Naive B cell (primary cell): ENCODE data around the gene UBE3D. TPM values are rescaled to one million over a fixed set of nuclear protein-coding genes. Genes with fewer than 3 reads are reported as not detected.

Experiments used
- ATAC-seq, 2 donors: fragments of 150-1000 bp; cut with Tn5 transposase; 2 replicates each; pipeline ENCODE4 v1.10.0; 2021; ENCODE audit warnings: low read depth in 2 of 2, mild to moderate bottlenecking in 2 of 2, moderate library complexity in 2 of 2
- DNase-seq: peaks from one replicate; pipeline ENCODE4 v3.0.0; 2022
- H3K27ac Mint-ChIP-seq, 6 donors: one replicate each; pipeline ENCODE4 v1.8.0; 2020 to 2022; ENCODE audit warnings: mild to moderate bottlenecking in 6 of 6, mixed read lengths in 6 of 6, moderate library complexity in 5 of 6, inconsistent platforms in 2 of 6
- H3K27me3 Mint-ChIP-seq, 3 donors: one replicate each; pipeline ENCODE4 v1.8.0; 2021 to 2022; ENCODE audit warnings: mixed read lengths in 3 of 3, mild to moderate bottlenecking in 1 of 3
- H3K36me3 Mint-ChIP-seq, 2 donors: one replicate each; pipeline ENCODE4 v1.8.0; 2020 to 2022; ENCODE audit warnings: mixed read lengths in 2 of 2, inconsistent platforms in 1 of 2, mild to moderate bottlenecking in 1 of 2
- H3K4me1 Mint-ChIP-seq, 3 donors: one replicate each; pipeline ENCODE4 v1.8.0; 2020 to 2022; ENCODE audit warnings: mixed read lengths in 3 of 3, inconsistent platforms in 1 of 3, mild to moderate bottlenecking in 1 of 3, moderate library complexity in 1 of 3
- H3K4me3 Mint-ChIP-seq, 8 donors: one replicate each; pipeline ENCODE4 v1.8.0; 2020 to 2022; ENCODE audit warnings: mild to moderate bottlenecking in 8 of 8, mixed read lengths in 8 of 8, moderate library complexity in 8 of 8, inconsistent platforms in 2 of 8
- H3K9me3 Mint-ChIP-seq, 7 donors: one replicate each; pipeline ENCODE4 v1.8.0; 2020 to 2022; ENCODE audit warnings: mixed read lengths in 7 of 7, mild to moderate bottlenecking in 5 of 7, inconsistent platforms in 2 of 7, moderate library complexity in 1 of 7
- polyA plus RNA-seq, 6 donors: library from polyadenylated mRNA; unstranded; fragments of 300-500 nt; fragmentation: Illumina TruSeq; gene quantifications; one replicate each; pipeline ENCODE4 v1.2.3, GENCODE V29; 2021; ENCODE audit warnings: low read depth in 6 of 6

The UBE3D gene
- polyA plus RNA-seq, 6 donors from 2014 or later, result 1.4 to 4.6 (median 3.6) TPM

DNA sequence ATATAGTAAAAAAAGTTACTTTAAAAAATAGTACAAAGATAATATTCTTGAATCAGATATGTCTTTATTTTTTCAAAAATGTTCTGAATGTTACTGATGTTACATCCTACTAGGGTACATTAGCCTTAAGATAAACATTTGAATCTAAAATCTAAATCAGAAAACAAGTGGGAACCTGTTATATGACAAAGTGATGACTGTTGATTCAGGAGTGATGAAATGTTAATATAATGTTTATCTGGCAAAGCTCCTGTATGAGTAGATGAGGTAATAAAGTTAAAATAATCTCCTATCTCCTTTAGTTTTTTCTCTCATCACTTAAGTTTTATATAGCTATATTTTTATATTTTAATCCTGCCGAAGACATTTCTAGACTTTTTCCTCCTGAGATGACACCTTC, 6.1 kb upstream of the UBE3D start:
- Mint-ChIP-seq H3K36me3 (peaks cover 0 to 8% of the 10 kb centered on the region in 2 donors), H3K9me3 (no peaks in the 10 kb centered on the region), H3K4me1 (peaks cover 29 to 30% (median 30%) of the 10 kb centered on the region in 3 donors), H3K27me3 (no peaks in the 10 kb centered on the region), H3K4me3 (no peak overlapping the region), H3K27ac (peak overlapping the region in 1 of 6 donors; percentile 29)
- ATAC-seq, result no peak
- no peak for DNase-seq

DNA sequence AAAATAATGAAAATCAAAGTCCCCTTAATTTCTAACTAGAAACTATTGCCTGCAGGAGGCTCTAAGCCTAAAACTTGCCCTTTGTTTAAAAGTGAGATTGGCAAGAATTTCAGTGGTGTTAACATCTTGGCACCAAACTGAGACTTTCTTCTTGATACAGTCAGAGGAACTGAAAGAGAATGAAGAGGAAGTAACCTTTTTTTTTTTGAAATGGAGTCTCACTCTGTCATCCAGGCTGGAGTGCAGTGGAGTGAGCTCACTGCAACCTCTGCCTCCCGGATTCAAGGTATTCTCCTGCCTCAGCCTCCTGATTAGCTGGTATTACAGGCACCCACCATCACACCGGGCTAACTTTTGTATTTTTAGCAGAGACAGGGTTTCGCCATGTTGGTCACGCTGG, 5.4 kb upstream of the UBE3D start:
- Mint-ChIP-seq H3K4me1 (peaks cover 31 to 34% (median 33%) of the 10 kb centered on the region in 3 donors), H3K4me3 (peak overlapping the region in 5 of 8 donors; percentile 10 to 72 (median 45)), H3K27ac (peak overlapping the region in 5 of 6 donors; percentile 4 to 90 (median 86)), H3K27me3 (no peaks in the 10 kb centered on the region), H3K36me3 (peaks cover 0 to 8% of the 10 kb centered on the region in 2 donors), H3K9me3 (no peaks in the 10 kb centered on the region)
- ATAC-seq (peak; percentile 51), DNase-seq (peak; percentile 67)

DNA sequence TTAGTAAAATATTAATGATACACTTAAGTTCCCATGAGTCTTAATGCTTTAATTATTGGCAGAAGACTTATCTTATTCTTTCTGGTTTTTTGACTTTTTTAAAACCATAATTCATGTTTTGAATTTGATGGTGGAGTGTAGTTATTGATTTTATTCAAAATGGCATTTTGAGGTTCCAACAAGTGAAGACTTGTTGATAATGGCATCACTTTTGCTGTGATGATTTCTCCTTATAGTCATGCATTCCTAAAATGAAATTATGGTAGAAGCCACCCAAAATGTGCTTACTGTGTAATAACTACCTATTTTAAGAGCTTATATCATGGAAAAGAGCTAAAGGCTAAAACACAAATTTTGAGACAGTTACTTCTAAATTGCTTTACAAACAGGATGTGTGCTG, 4.0 kb upstream of the UBE3D start:
- DNase-seq, result no peak
- no peaks in the 10 kb centered on the region for H3K36me3 Mint-ChIP-seq
- no peaks in the 10 kb centered on the region for H3K9me3 Mint-ChIP-seq
- H3K27me3 Mint-ChIP-seq, result no peaks in the 10 kb centered on the region
- peak overlapping the region in 1 of 6 donors; percentile 19 for H3K27ac Mint-ChIP-seq
- H3K4me1 Mint-ChIP-seq, result peaks cover 29 to 38% (median 31%) of the 10 kb centered on the region in 3 donors
- no peak overlapping the region for H3K4me3 Mint-ChIP-seq
- ATAC-seq, result no peak

DNA sequence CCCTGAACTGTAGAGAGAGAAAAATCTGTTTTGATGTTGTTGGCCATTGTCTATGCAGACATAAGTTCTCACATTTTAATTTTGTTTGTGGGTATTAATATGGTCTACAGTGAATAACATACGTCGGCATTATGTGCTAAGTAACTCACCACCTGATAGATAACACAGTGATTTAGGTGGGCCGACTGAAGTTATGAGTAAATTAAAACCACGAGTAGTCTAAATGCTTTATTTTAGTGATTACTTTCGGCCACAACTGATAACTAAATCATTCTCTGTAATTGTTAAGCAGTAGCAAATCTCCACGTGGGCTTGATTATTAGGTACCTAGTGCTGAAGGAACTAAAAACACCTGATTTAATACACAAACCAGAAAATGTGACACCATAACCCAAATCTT, 3.0 kb upstream of the UBE3D start:
- H3K9me3 Mint-ChIP-seq, result no peaks in the 10 kb centered on the region
- H3K36me3 Mint-ChIP-seq, result no peaks in the 10 kb centered on the region
- peak overlapping the region in 4 of 6 donors; percentile 93 to 96 (median 95) for H3K27ac Mint-ChIP-seq
- peaks cover 35 to 44% (median 35%) of the 10 kb centered on the region in 3 donors for H3K4me1 Mint-ChIP-seq
- no peaks in the 10 kb centered on the region for H3K27me3 Mint-ChIP-seq
- DNase-seq (no peak), ATAC-seq (no peak)
- peak overlapping the region; percentile 83 to 96 (median 92) for H3K4me3 Mint-ChIP-seq

GRCh38 chr6:83067448-83068439, 2.1 kb upstream of the UBE3D start, which contains the start of gene DOP1A:
TSS of gene DOP1A (plus strand) at chr6:83067671. CDS start at chr6:83096978, 29,307 bp downstream.
- Mint-ChIP-seq H3K27ac (peak within 1 kb of the TSS; percentile 93 to 97 (median 96)), H3K4me3 (peak within 1 kb of the TSS; percentile 83 to 96 (median 92)), H3K9me3 (no peaks in the 10 kb centered on the region), H3K4me1 (peaks cover 35 to 45% (median 35%) of the 10 kb centered on the region in 3 donors), H3K36me3 (no peaks in the 10 kb centered on the region), H3K27me3 (no peaks in the 10 kb centered on the region)
- peak; percentile 80 to 81 for ATAC-seq
- peak; percentile 95 for DNase-seq

DNA sequence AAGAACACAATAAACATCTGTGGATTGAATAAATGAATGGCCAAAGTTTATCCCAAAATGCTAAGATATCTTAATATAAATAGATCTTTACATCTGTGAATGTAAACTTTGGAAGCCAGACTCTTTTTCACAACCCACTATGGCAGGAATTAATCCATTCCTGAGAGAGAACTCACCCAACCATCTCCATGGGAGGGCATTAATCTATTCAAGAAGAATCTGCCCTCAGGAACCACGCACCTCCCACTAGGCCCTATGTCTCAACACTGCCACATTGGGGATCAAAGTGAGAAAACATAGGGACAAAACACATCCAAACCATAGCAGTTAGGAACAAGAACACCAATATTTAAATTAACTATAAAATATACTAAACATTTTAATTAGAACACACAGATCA, 3.4 kb downstream of the UBE3D start:
- Mint-ChIP-seq H3K9me3 (peaks cover 0 to 2% (median 0%) of the 10 kb centered on the region in 7 donors), H3K4me3 (no peak overlapping the region), H3K27ac (no peak overlapping the region), H3K4me1 (peaks cover 11 to 28% (median 22%) of the 10 kb centered on the region in 3 donors), H3K27me3 (no peaks in the 10 kb centered on the region), H3K36me3 (peaks cover 0 to under 1% of the 10 kb centered on the region in 2 donors)
- no peak for DNase-seq
- no peak for ATAC-seq

- ATAC-seq (no peak), DNase-seq (no peak)
- Mint-ChIP-seq H3K36me3 (peaks cover 0 to 11% of the 10 kb centered on the region in 2 donors), H3K4me1 (peaks cover 13 to 29% (median 20%) of the 10 kb centered on the region in 3 donors), H3K27me3 (no peaks in the 10 kb centered on the region), H3K27ac (peak overlapping the region in 1 of 6 donors; percentile 84), H3K4me3 (peak overlapping the region in 1 of 8 donors; percentile 16), H3K9me3 (peaks cover 0 to 2% (median 0%) of the 10 kb centered on the region in 7 donors)
These were observed 4.5 kb downstream of the UBE3D start for GRCh38 chr6:83061190-83061589.

DNA sequence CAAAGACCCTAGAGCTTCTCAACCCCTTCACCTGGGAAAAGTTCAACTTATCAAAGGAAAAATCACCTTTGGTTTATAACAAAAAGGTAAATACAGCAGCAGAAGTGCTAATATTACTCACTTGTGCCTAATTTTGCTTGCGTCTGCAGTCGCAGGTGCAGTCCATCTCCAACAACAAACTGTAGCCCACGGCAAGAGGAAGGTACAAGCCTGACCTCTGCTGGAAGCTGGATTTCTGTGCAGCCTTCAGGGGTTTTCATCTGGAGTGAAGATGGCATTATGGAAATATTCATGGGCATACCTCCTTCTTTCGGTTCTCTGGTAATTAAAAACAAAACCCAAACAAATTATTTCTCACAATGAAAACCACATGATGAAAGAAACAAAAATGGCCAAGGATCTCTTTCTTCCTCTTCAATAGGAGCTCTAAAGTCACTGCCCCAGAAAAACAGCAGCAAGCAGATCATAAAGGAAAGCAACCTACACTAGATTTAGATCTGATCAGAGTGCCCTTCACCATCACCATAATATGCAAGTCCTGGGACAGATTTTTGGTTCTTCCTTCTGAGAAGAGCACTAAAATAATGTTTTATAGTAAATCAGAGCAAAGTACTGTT, 7.8 kb downstream of the UBE3D start:
- Mint-ChIP-seq H3K36me3 (peaks cover 5 to 12% of the 10 kb centered on the region in 2 donors), H3K27ac (no peak overlapping the region), H3K4me3 (no peak overlapping the region), H3K4me1 (peaks cover 8 to 19% (median 13%) of the 10 kb centered on the region in 3 donors), H3K27me3 (no peaks in the 10 kb centered on the region), H3K9me3 (peaks cover 0 to 2% (median 0%) of the 10 kb centered on the region in 7 donors)
- ATAC-seq (peak in 1 of 2 donors; percentile 49), DNase-seq (no peak)

- Mint-ChIP-seq H3K4me1 (peaks cover 8 to 13% (median 9%) of the 10 kb centered on the region in 3 donors), H3K4me3 (no peak overlapping the region), H3K27ac (no peak overlapping the region), H3K9me3 (peaks cover 0 to 2% (median 0%) of the 10 kb centered on the region in 7 donors), H3K27me3 (no peaks in the 10 kb centered on the region), H3K36me3 (peaks cover 12 to 19% of the 10 kb centered on the region in 2 donors)
- peak; percentile 42 to 47 for ATAC-seq
- DNase-seq, result peak; percentile 29
These were observed 10.2 kb downstream of the UBE3D start for GRCh38 chr6:83055366-83055964.

DNA sequence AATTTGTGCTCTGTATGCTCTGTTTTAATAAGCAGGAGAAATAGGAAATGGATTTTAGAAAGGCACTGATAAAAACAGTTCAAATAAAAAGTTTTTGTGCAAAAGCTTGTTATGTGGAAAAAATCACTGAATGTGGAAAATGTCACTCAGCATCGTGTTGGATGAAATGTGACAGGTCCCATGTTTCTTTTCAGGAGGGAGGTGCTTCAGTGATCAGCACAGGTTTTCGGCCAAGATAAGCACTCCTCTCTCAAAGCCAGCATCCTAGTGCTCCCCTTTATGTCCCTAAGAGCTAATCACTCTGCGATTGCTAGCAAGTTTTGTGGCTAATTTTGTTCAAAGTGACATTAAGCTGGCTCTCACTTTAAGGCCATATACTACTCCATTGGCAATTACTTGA, 12.0 kb downstream of the UBE3D start:
- H3K4me1 Mint-ChIP-seq, result peaks cover 0 to 13% (median 9%) of the 10 kb centered on the region in 3 donors
- H3K9me3 Mint-ChIP-seq, result peaks cover 0 to 2% (median 0%) of the 10 kb centered on the region in 7 donors
- H3K27me3 Mint-ChIP-seq, result no peaks in the 10 kb centered on the region
- H3K36me3 Mint-ChIP-seq, result peaks cover 12 to 19% of the 10 kb centered on the region in 2 donors
- DNase-seq (no peak), ATAC-seq (no peak)
- H3K27ac Mint-ChIP-seq, result peak overlapping the region in 1 of 6 donors; percentile 14
- H3K4me3 Mint-ChIP-seq, result no peak overlapping the region

DNA sequence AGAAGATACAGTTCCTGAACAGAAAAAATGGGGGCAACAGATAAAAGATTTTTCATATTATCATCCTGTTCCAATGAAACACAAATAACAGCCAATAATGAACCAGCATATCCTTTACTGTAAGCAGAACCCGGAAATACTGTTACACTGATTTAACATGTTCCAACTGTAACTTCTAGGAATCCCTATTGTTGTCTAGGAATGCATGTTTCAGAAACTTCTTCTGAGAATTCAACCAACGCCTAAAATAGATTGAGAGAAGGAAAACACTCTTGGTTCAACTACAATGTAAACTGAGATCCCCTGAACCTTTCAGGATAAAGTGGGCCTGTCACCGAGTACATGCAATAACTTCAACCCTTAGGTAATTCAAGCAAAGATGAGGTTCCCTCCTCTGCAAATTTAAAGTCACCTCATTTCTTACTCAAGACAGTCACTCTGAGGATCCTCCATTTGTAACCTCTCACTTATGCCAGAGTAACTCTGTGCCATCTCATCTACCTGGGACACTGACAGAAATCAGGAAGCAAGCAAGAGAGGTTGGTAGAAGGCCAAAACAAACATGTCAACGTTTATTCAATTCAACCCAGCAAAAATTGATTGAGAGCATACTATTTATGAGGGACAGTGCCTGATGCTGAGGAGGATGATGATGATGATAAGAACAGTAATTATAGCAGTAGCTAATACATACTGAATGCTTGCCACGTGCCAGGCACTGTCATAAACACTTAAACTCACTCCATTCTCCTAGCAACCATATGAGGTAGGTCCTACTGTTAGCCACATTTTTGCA, 14.1 kb downstream of the UBE3D start:
- no peak for ATAC-seq
- H3K4me1 Mint-ChIP-seq, result peaks cover 0 to 14% (median 9%) of the 10 kb centered on the region in 3 donors
- H3K27ac Mint-ChIP-seq, result no peak overlapping the region
- no peak overlapping the region for H3K4me3 Mint-ChIP-seq
- H3K9me3 Mint-ChIP-seq, result no peaks in the 10 kb centered on the region
- H3K27me3 Mint-ChIP-seq, result no peaks in the 10 kb centered on the region
- H3K36me3 Mint-ChIP-seq, result peaks cover 10 to 19% of the 10 kb centered on the region in 2 donors
- no peak for DNase-seq

DNA sequence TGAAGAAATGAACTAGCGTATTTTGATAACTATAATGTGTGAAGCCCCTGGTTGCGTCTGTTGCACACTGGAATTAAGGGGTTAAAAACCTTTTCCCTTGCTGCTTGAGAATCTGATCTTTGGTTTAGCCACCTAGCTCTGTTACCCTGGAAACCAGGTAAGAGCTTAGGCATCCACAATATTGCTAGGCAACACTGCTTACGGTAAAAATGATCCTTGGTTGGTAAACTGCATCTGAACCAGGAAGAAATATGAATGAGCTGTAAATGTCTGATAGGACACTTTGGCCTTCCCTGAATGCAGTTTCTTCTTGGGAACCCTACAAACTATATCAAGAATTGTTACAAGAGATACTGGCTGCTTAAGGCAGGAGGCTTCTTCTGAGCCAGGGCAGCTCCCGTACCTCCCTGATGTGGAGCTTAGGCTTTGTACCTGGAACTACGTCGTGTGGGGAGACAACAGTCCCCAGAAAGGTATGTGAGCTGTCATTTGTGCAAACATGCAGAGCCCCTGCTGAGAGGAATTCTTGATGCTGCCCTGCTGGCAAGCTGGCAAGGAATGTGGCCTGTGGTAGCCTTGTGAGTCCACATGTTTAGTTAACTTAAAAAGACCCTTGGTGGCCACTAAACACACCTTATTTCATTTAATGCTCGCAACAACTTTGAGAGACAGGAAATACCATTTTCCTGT, 18.4 kb downstream of the UBE3D start:
- H3K27me3 Mint-ChIP-seq, result no peaks in the 10 kb centered on the region
- no peak for ATAC-seq
- H3K9me3 Mint-ChIP-seq, result no peaks in the 10 kb centered on the region

More for the DNA sequence above, 18.4 kb downstream of the UBE3D start:
- Mint-ChIP-seq H3K4me3 (no peak overlapping the region), H3K36me3 (peaks cover 8 to 15% of the 10 kb centered on the region in 2 donors), H3K27ac (no peak overlapping the region), H3K4me1 (peaks cover 0 to 3% (median 0%) of the 10 kb centered on the region in 3 donors)
- DNase-seq, result no peak
